HL-60 (cell line): ENCODE data around the gene SMC6.

Source experiments
- DNase-seq, 2 experiments: peaks; one replicate each; pipeline ENCODE4 v3.0.0-alpha.2; 2010 to 2020; ENCODE audit warnings: low read depth in 1 of 2, low spot score in 1 of 2
- H3K27ac ChIP-seq: fragments of 250-450 bp; sonication (Bioruptor Pico); replicated peaks from 2 replicates; pipeline ENCODE4 v1.5.1; 2020; ENCODE audit warnings: mild to moderate bottlenecking, moderate library complexity
- H3K27me3 ChIP-seq: fragments of 250-450 bp; sonication (Bioruptor Pico); 2 replicates; pipeline ENCODE4 v1.5.1; 2021; ENCODE audit warnings: mild to moderate bottlenecking, moderate library complexity; ENCODE audit not compliant: insufficient read depth, poor library complexity, severe bottlenecking
- H3K4me3 ChIP-seq: replicated peaks from 2 replicates; pipeline ENCODE4 v1.5.1; 2011; ENCODE audit warnings: mild to moderate bottlenecking, control low read depth, low read length; ENCODE audit not compliant: insufficient read depth
- GABPA ChIP-seq: IDR thresholded peaks from 2 replicates; pipeline ENCODE4 v1.6.1; 2012; ENCODE audit warnings: low read depth
- POLR2AphosphoS5 ChIP-seq: IDR thresholded peaks from 2 replicates; pipeline ENCODE4 v1.6.1; 2012; ENCODE audit warnings: low read depth
- SPI1 ChIP-seq: IDR thresholded peaks from 2 replicates; pipeline ENCODE4 v1.6.1; 2012; ENCODE audit warnings: low read depth, mild to moderate bottlenecking, borderline replicate concordance
- TF ChIP-seq, protein P1 (sequence below): IDR thresholded peaks from one replicate; pipeline ENCODE4 v1.5.1; 2011; ENCODE audit warnings: low read length, control low read depth, inconsistent platforms; ENCODE audit not compliant: insufficient read depth
- TF ChIP-seq, protein P2 (sequence below): IDR thresholded peaks from 2 replicates; pipeline ENCODE4 v1.6.1; 2012; ENCODE audit warnings: low read depth; ENCODE audit not compliant: insufficient replicate concordance

The SMC6 gene

DNA sequence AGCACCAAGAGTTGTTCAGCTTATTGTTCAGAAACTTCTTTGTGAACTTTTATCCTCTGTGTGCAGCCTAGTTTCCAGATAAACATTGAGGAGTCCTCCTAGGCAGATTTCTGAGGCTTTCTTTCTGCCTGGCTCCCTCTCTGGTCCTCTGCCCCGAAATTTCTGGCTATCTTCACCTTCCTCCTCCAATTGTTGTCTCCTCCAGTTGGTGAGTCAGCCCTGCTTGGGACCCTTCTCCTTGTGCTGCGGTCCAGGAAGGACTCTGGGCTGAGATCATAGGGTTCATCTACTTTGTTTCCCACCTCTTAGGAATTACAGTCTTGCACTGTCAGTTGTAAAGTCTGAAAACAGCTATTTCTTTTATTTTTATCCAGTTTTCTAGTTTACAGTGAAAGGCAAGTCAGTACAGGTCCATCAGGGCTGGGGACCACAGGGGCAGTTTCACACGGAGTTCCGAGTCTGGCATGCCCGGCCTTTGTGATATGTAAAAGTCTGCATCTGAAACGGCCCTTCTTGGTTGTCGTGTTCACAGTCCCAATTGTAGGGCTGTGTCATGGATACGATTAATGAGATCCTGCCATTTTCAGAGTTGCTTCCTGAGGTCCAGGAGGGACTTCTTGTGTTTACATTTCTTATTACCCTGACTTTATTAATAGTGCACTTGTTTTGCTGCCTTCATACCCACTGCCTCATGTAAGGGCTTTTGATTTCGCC lies 100.8 kb downstream of the SMC6 start:
- Histone ChIP-seq H3K27me3 (no peaks in the 10 kb centered on the region), H3K27ac (no peak overlapping the region), H3K4me3 (no peak overlapping the region)
- TF ChIP-seq, protein P1, sequence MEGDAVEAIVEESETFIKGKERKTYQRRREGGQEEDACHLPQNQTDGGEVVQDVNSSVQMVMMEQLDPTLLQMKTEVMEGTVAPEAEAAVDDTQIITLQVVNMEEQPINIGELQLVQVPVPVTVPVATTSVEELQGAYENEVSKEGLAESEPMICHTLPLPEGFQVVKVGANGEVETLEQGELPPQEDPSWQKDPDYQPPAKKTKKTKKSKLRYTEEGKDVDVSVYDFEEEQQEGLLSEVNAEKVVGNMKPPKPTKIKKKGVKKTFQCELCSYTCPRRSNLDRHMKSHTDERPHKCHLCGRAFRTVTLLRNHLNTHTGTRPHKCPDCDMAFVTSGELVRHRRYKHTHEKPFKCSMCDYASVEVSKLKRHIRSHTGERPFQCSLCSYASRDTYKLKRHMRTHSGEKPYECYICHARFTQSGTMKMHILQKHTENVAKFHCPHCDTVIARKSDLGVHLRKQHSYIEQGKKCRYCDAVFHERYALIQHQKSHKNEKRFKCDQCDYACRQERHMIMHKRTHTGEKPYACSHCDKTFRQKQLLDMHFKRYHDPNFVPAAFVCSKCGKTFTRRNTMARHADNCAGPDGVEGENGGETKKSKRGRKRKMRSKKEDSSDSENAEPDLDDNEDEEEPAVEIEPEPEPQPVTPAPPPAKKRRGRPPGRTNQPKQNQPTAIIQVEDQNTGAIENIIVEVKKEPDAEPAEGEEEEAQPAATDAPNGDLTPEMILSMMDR: no peak
- TF ChIP-seq GABPA (no peak), POLR2AphosphoS5 (no peak), SPI1 (no peak)
- TF ChIP-seq, protein P2, sequence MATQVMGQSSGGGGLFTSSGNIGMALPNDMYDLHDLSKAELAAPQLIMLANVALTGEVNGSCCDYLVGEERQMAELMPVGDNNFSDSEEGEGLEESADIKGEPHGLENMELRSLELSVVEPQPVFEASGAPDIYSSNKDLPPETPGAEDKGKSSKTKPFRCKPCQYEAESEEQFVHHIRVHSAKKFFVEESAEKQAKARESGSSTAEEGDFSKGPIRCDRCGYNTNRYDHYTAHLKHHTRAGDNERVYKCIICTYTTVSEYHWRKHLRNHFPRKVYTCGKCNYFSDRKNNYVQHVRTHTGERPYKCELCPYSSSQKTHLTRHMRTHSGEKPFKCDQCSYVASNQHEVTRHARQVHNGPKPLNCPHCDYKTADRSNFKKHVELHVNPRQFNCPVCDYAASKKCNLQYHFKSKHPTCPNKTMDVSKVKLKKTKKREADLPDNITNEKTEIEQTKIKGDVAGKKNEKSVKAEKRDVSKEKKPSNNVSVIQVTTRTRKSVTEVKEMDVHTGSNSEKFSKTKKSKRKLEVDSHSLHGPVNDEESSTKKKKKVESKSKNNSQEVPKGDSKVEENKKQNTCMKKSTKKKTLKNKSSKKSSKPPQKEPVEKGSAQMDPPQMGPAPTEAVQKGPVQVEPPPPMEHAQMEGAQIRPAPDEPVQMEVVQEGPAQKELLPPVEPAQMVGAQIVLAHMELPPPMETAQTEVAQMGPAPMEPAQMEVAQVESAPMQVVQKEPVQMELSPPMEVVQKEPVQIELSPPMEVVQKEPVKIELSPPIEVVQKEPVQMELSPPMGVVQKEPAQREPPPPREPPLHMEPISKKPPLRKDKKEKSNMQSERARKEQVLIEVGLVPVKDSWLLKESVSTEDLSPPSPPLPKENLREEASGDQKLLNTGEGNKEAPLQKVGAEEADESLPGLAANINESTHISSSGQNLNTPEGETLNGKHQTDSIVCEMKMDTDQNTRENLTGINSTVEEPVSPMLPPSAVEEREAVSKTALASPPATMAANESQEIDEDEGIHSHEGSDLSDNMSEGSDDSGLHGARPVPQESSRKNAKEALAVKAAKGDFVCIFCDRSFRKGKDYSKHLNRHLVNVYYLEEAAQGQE: no peak
- DNase-seq: no peak

DNA sequence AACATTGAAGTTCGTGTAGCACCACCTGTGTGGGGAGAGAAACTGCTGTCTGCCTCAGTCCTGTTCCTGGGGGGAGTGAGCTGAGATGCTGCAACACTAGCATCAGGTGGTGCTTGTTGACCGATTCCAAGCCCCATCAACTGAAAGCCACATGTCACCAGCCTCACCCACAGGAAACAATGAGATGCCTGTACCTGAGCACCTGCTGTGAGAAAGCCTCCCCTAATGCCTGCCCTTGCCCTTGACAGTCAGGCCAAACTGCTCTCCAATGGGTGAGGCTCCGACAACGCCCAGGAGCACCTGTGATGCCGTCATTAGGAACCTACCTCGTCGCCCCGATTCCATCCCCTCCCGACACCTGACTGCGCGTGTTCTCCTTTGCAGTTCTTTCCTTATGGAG lies 104.6 kb downstream of the SMC6 start:
- TF ChIP-seq POLR2AphosphoS5: no peak
- TF ChIP-seq SPI1: no peak
- TF ChIP-seq, protein P2: no peak
- no peak for TF ChIP-seq GABPA
- TF ChIP-seq, protein P1: no peak

DNA sequence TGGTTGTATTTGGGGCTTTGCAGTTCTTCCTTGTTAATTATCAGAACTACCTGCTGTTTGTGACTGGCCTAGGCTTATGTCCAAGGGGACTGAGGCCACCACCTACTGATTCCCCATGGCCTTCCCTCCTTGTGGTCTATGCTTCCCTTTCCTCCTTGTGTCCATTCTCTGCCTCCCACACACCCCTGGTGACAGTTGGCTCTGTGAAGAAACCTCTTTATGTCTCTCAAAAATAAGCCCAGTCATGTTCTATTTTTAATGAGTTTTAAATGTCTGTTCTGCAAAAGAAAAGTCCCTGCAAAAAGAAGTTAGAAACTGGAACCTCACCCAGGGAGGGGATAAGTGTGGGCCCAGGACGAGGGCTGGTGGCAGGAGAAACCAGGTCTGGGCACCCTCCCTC lies 105.0 kb downstream of the SMC6 start:
- Histone ChIP-seq H3K27ac (no peak overlapping the region), H3K4me3 (no peak overlapping the region), H3K27me3 (no peaks in the 10 kb centered on the region)
- TF ChIP-seq SPI1: no peak
- TF ChIP-seq, protein P1: no peak
- no peak for TF ChIP-seq POLR2AphosphoS5
- TF ChIP-seq GABPA: no peak
- TF ChIP-seq, protein P2: no peak
- peak in 1 of 2 experiments; percentile 36 for DNase-seq

More for the DNA sequence above, 104.6 kb downstream of the SMC6 start:
- H3K27ac ChIP-seq: no peak overlapping the region
- DNase-seq: no peak
- no peaks in the 10 kb centered on the region for H3K27me3 ChIP-seq
- H3K4me3 ChIP-seq: no peak overlapping the region
